Ishikawa (cell line): ENCODE measurements around the gene PATJ.

ENCODE experiments used
- CEBPB ChIP-seq: IDR thresholded peaks from 2 replicates; pipeline ENCODE4 v1.6.1; 2012
- CREB1 ChIP-seq: IDR thresholded peaks from 2 replicates; pipeline ENCODE4 v1.6.1; 2012; ENCODE audit warnings: low read depth
- EGR1 ChIP-seq: IDR thresholded peaks from 2 replicates; pipeline ENCODE4 v1.6.1; 2012
- EP300 ChIP-seq: IDR thresholded peaks from 2 replicates; pipeline ENCODE4 v1.6.1; 2012; ENCODE audit warnings: borderline replicate concordance
- FOXM1 ChIP-seq: IDR thresholded peaks from 2 replicates; pipeline ENCODE4 v1.6.1; 2012; ENCODE audit warnings: low read depth, borderline replicate concordance
- MAX ChIP-seq: IDR thresholded peaks from 2 replicates; pipeline ENCODE4 v1.6.1; 2012
- NFIC ChIP-seq: IDR thresholded peaks from 2 replicates; pipeline ENCODE4 v1.6.1; 2012
- RAD21 ChIP-seq: IDR thresholded peaks from 2 replicates; pipeline ENCODE4 v1.6.1; 2012; ENCODE audit warnings: low read depth
- REST ChIP-seq: IDR thresholded peaks from 2 replicates; pipeline ENCODE4 v1.6.1; 2012; ENCODE audit warnings: low read depth, mild to moderate bottlenecking
- TAF1 ChIP-seq: IDR thresholded peaks from 2 replicates; pipeline ENCODE4 v1.6.1; 2012; ENCODE audit warnings: low read depth, mild to moderate bottlenecking
- TCF12 ChIP-seq: IDR thresholded peaks from 2 replicates; pipeline ENCODE4 v1.6.1; 2012; ENCODE audit warnings: low read depth
- TEAD4 ChIP-seq: IDR thresholded peaks from 2 replicates; pipeline ENCODE4 v1.6.1; 2012
- USF1 ChIP-seq: IDR thresholded peaks from 2 replicates; pipeline ENCODE4 v1.6.1; 2012
- YY1 ChIP-seq: IDR thresholded peaks from 2 replicates; pipeline ENCODE4 v1.6.1; 2012; ENCODE audit warnings: low read depth
- ZBTB7A ChIP-seq: IDR thresholded peaks from 2 replicates; pipeline ENCODE4 v1.6.1; 2012; ENCODE audit warnings: low read depth

PATJ gene

GRCh38 chr1:61743716-61744580 is 1.7 kb downstream of the PATJ start:
- TF ChIP-seq TAF1 (no peak), MAX (no peak), TEAD4 (no peak), ZBTB7A (no peak), USF1 (no peak), REST (no peak)

- TF ChIP-seq MAX (no peak), FOXM1 (no peak), CEBPB (no peak), TEAD4 (no peak), EGR1 (no peak), REST (no peak), TAF1 (no peak), TCF12 (no peak), EP300 (no peak), USF1 (no peak), RAD21 (no peak), NFIC (no peak), CREB1 (no peak), YY1 (no peak), ZBTB7A (no peak)
Measured at GRCh38 chr1:61746813-61747212, 4.5 kb downstream of the PATJ start.

- TF ChIP-seq EGR1 (no peak), FOXM1 (no peak), CREB1 (no peak), REST (no peak), NFIC (no peak), MAX (no peak), TCF12 (no peak), RAD21 (no peak), YY1 (no peak), CEBPB (no peak), USF1 (no peak), TAF1 (no peak), TEAD4 (no peak), ZBTB7A (no peak)
Measured at GRCh38 chr1:61748566-61748965, 6.3 kb downstream of the PATJ start.

GRCh38 chr1:61749574-61749973 is 7.3 kb downstream of the PATJ start:
- TF ChIP-seq NFIC (no peak), EP300 (no peak), REST (no peak), CREB1 (no peak)
